ENCODE measurements around the gene NOL7.

Gene NOL7

GRCh38 chr6:13614126-13614925, 809 bp upstream of the NOL7 start:
- H3K27me3 ChIP-seq (ENCODE audit: control insufficient read depth in 5 of 5, insufficient read depth in 4 of 5, low read length in 5 of 5): no peaks in the 10 kb centered on the region
- H3K9me3 ChIP-seq (ENCODE audit: control insufficient read depth in 5 of 5, low read length in 5 of 5): no peaks in the 10 kb centered on the region
- peak overlapping the region; percentile 44 to 95 (median 91) for H3K9ac ChIP-seq (ENCODE audit: low read length in 5 of 5)
- H3K36me3 ChIP-seq (ENCODE audit: control insufficient read depth in 5 of 5, insufficient read depth in 5 of 5, low read length in 5 of 5): peaks cover 14 to 33% (median 20%) of the 10 kb centered on the region in 5 donors
- peak overlapping the region; percentile 48 to 99 (median 91) for H3K4me3 ChIP-seq (ENCODE audit: low read depth in 1 of 5, low read length in 5 of 5)
- peaks cover 3 to 27% (median 24%) of the 10 kb centered on the region in 5 donors for H3K4me1 ChIP-seq (ENCODE audit: control insufficient read depth in 5 of 5, insufficient read depth in 5 of 5, low read length in 5 of 5)
- peak overlapping the region; percentile 92 for H3K27ac ChIP-seq (ENCODE audit: low read depth, low read length)

GRCh38 chr6:13615792-13616120, 621 bp downstream of the NOL7 start:
- H3K4me3 ChIP-seq (ENCODE audit: low read depth in 1 of 5, low read length in 5 of 5): peak overlapping the region; percentile 89 to 99 (median 92)
- peaks cover 25 to 47% (median 35%) of the 10 kb centered on the region in 5 donors for H3K36me3 ChIP-seq (ENCODE audit: control insufficient read depth in 5 of 5, insufficient read depth in 5 of 5, low read length in 5 of 5)
- no peaks in the 10 kb centered on the region for H3K27me3 ChIP-seq (ENCODE audit: control insufficient read depth in 5 of 5, insufficient read depth in 4 of 5, low read length in 5 of 5)
- H3K9me3 ChIP-seq (ENCODE audit: control insufficient read depth in 5 of 5, low read length in 5 of 5): no peaks in the 10 kb centered on the region
- peaks cover 3 to 27% (median 23%) of the 10 kb centered on the region in 5 donors for H3K4me1 ChIP-seq (ENCODE audit: control insufficient read depth in 5 of 5, insufficient read depth in 5 of 5, low read length in 5 of 5)
- peak overlapping the region; percentile 92 for H3K27ac ChIP-seq (ENCODE audit: low read depth, low read length)
- H3K9ac ChIP-seq (ENCODE audit: low read length in 5 of 5): peak overlapping the region; percentile 81 to 95 (median 92)

GRCh38 chr6:13617066-13617465, 1.9 kb downstream of the NOL7 start:
- H3K27me3 ChIP-seq (ENCODE audit: control insufficient read depth in 5 of 5, insufficient read depth in 4 of 5, low read length in 5 of 5): no peaks in the 10 kb centered on the region
- H3K4me3 ChIP-seq (ENCODE audit: low read depth in 1 of 5, low read length in 5 of 5): no peak overlapping the region
- H3K27ac ChIP-seq (ENCODE audit: low read depth, low read length): no peak overlapping the region
- H3K4me1 ChIP-seq (ENCODE audit: control insufficient read depth in 5 of 5, insufficient read depth in 5 of 5, low read length in 5 of 5): peaks cover 3 to 27% (median 23%) of the 10 kb centered on the region in 5 donors
- H3K9ac ChIP-seq (ENCODE audit: low read length in 5 of 5): peak overlapping the region in 1 of 5 donors; percentile 35
- no peaks in the 10 kb centered on the region for H3K9me3 ChIP-seq (ENCODE audit: control insufficient read depth in 5 of 5, low read length in 5 of 5)
- peaks cover 38 to 58% (median 48%) of the 10 kb centered on the region in 5 donors for H3K36me3 ChIP-seq (ENCODE audit: control insufficient read depth in 5 of 5, insufficient read depth in 5 of 5, low read length in 5 of 5)

- H3K36me3 ChIP-seq (ENCODE audit: control insufficient read depth in 5 of 5, insufficient read depth in 5 of 5, low read length in 5 of 5): peaks cover 53 to 85% (median 79%) of the 10 kb centered on the region in 5 donors
- H3K9ac ChIP-seq (ENCODE audit: low read length in 5 of 5): no peak overlapping the region
- H3K27me3 ChIP-seq (ENCODE audit: control insufficient read depth in 5 of 5, insufficient read depth in 4 of 5, low read length in 5 of 5): no peaks in the 10 kb centered on the region
- H3K4me3 ChIP-seq (ENCODE audit: low read depth in 1 of 5, low read length in 5 of 5): no peak overlapping the region
- H3K4me1 ChIP-seq (ENCODE audit: control insufficient read depth in 5 of 5, insufficient read depth in 5 of 5, low read length in 5 of 5): no peaks in the 10 kb centered on the region
- no peak overlapping the region for H3K27ac ChIP-seq (ENCODE audit: low read depth, low read length)
- no peaks in the 10 kb centered on the region for H3K9me3 ChIP-seq (ENCODE audit: control insufficient read depth in 5 of 5, low read length in 5 of 5)
These were observed 9.7 kb downstream of the NOL7 start for GRCh38 chr6:13624871-13625288.

GRCh38 chr6:13629459-13630116, 14.5 kb downstream of the NOL7 start:
- H3K36me3 ChIP-seq (ENCODE audit: control insufficient read depth in 5 of 5, insufficient read depth in 5 of 5, low read length in 5 of 5): peaks cover 34 to 65% (median 52%) of the 10 kb centered on the region in 5 donors
- H3K27ac ChIP-seq (ENCODE audit: low read depth, low read length): no peak overlapping the region
- no peaks in the 10 kb centered on the region for H3K27me3 ChIP-seq (ENCODE audit: control insufficient read depth in 5 of 5, insufficient read depth in 4 of 5, low read length in 5 of 5)
- H3K4me1 ChIP-seq (ENCODE audit: control insufficient read depth in 5 of 5, insufficient read depth in 5 of 5, low read length in 5 of 5): peaks cover 0 to 6% (median 3%) of the 10 kb centered on the region in 5 donors
- no peak overlapping the region for H3K4me3 ChIP-seq (ENCODE audit: low read depth in 1 of 5, low read length in 5 of 5)
- no peaks in the 10 kb centered on the region for H3K9me3 ChIP-seq (ENCODE audit: control insufficient read depth in 5 of 5, low read length in 5 of 5)
- no peak overlapping the region for H3K9ac ChIP-seq (ENCODE audit: low read length in 5 of 5)

- Histone ChIP-seq H3K9me3 (ENCODE audit: control insufficient read depth in 5 of 5, low read length in 5 of 5) (no peaks in the 10 kb centered on the region), H3K4me1 (ENCODE audit: control insufficient read depth in 5 of 5, insufficient read depth in 5 of 5, low read length in 5 of 5) (peaks cover 0 to 6% (median 3%) of the 10 kb centered on the region in 5 donors), H3K4me3 (ENCODE audit: low read depth in 1 of 5, low read length in 5 of 5) (no peak overlapping the region), H3K27me3 (ENCODE audit: control insufficient read depth in 5 of 5, insufficient read depth in 4 of 5, low read length in 5 of 5) (no peaks in the 10 kb centered on the region), H3K36me3 (ENCODE audit: control insufficient read depth in 5 of 5, insufficient read depth in 5 of 5, low read length in 5 of 5) (peaks cover 27 to 56% (median 44%) of the 10 kb centered on the region in 5 donors), H3K27ac (ENCODE audit: low read depth, low read length) (no peak overlapping the region), H3K9ac (ENCODE audit: low read length in 5 of 5) (no peak overlapping the region)
These were observed 15.4 kb downstream of the NOL7 start for GRCh38 chr6:13630499-13630898.

- peaks cover 28 to 45% (median 44%) of the 10 kb centered on the region in 5 donors for H3K36me3 ChIP-seq (ENCODE audit: control insufficient read depth in 5 of 5, insufficient read depth in 5 of 5, low read length in 5 of 5)
- no peak overlapping the region for H3K4me3 ChIP-seq (ENCODE audit: low read depth in 1 of 5, low read length in 5 of 5)
- H3K27ac ChIP-seq (ENCODE audit: low read depth, low read length): no peak overlapping the region
- H3K27me3 ChIP-seq (ENCODE audit: control insufficient read depth in 5 of 5, insufficient read depth in 4 of 5, low read length in 5 of 5): no peaks in the 10 kb centered on the region
- no peak overlapping the region for H3K9ac ChIP-seq (ENCODE audit: low read length in 5 of 5)
- H3K4me1 ChIP-seq (ENCODE audit: control insufficient read depth in 5 of 5, insufficient read depth in 5 of 5, low read length in 5 of 5): peaks cover 0 to 6% (median 3%) of the 10 kb centered on the region in 5 donors
- H3K9me3 ChIP-seq (ENCODE audit: control insufficient read depth in 5 of 5, low read length in 5 of 5): no peaks in the 10 kb centered on the region
These were observed 18.2 kb downstream of the NOL7 start for GRCh38 chr6:13633343-13633742.

GRCh38 chr6:13635948-13636658, 21.0 kb downstream of the NOL7 start:
- H3K36me3 ChIP-seq (ENCODE audit: control insufficient read depth in 5 of 5, insufficient read depth in 5 of 5, low read length in 5 of 5): peaks cover 27 to 45% (median 35%) of the 10 kb centered on the region in 5 donors
- no peaks in the 10 kb centered on the region for H3K27me3 ChIP-seq (ENCODE audit: control insufficient read depth in 5 of 5, insufficient read depth in 4 of 5, low read length in 5 of 5)
- H3K27ac ChIP-seq (ENCODE audit: low read depth, low read length): no peak overlapping the region

GRCh38 chr6:13638014-13638413, 22.9 kb downstream of the NOL7 start:
- Histone ChIP-seq H3K27me3 (ENCODE audit: control insufficient read depth in 5 of 5, insufficient read depth in 4 of 5, low read length in 5 of 5) (no peaks in the 10 kb centered on the region), H3K36me3 (ENCODE audit: control insufficient read depth in 5 of 5, insufficient read depth in 5 of 5, low read length in 5 of 5) (peaks cover 20 to 32% (median 30%) of the 10 kb centered on the region in 5 donors), H3K27ac (ENCODE audit: low read depth, low read length) (no peak overlapping the region), H3K9me3 (ENCODE audit: control insufficient read depth in 5 of 5, low read length in 5 of 5) (no peaks in the 10 kb centered on the region), H3K4me1 (ENCODE audit: control insufficient read depth in 5 of 5, insufficient read depth in 5 of 5, low read length in 5 of 5) (peaks cover 0 to 4% (median 3%) of the 10 kb centered on the region in 5 donors), H3K9ac (ENCODE audit: low read length in 5 of 5) (no peak overlapping the region), H3K4me3 (ENCODE audit: low read depth in 1 of 5, low read length in 5 of 5) (no peak overlapping the region)

More at GRCh38 chr6:13635948-13636658, 21.0 kb downstream of the NOL7 start:
- Histone ChIP-seq H3K4me3 (ENCODE audit: low read depth in 1 of 5, low read length in 5 of 5) (no peak overlapping the region), H3K9ac (ENCODE audit: low read length in 5 of 5) (peak overlapping the region in 1 of 5 donors; percentile 4), H3K4me1 (ENCODE audit: control insufficient read depth in 5 of 5, insufficient read depth in 5 of 5, low read length in 5 of 5) (peaks cover 0 to 6% (median 3%) of the 10 kb centered on the region in 5 donors), H3K9me3 (ENCODE audit: control insufficient read depth in 5 of 5, low read length in 5 of 5) (no peaks in the 10 kb centered on the region)
